Measurements from ENCODE around the gene DEDD. TPM values are rescaled to one million over a fixed set of nuclear protein-coding genes. Genes with fewer than 3 reads are reported as not detected.

The DEDD gene, protein sequence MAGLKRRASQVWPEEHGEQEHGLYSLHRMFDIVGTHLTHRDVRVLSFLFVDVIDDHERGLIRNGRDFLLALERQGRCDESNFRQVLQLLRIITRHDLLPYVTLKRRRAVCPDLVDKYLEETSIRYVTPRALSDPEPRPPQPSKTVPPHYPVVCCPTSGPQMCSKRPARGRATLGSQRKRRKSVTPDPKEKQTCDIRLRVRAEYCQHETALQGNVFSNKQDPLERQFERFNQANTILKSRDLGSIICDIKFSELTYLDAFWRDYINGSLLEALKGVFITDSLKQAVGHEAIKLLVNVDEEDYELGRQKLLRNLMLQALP
- total RNA-seq: 31.2 and 35.4 TPM in 2 replicates

GRCh38 chr1:161132410-161133219, at the start of gene DEDD:
Gene DEDD (minus strand): TSS chr1:161132667. CDS start chr1:161124462, 8,205 bp downstream.

GRCh38 chr1:161177112-161177935, 44.9 kb upstream of the DEDD start, which contains the start of gene B4GALT3:
Gene B4GALT3 (minus strand): TSS chr1:161177507. CDS start chr1:161176060, 1,447 bp downstream.

GRCh38 chr1:161165742-161166668, 33.5 kb upstream of the DEDD start, which contains the start of gene PPOX:
Gene PPOX (plus strand): TSS chr1:161166426. CDS start chr1:161166848, 422 bp downstream.

GRCh38 chr1:161159087-161159912, 26.8 kb upstream of the DEDD start, which contains the start of gene USP21:
Gene USP21 (plus strand): TSS chr1:161159500. CDS start chr1:161160641, 1,141 bp downstream.

GRCh38 chr1:161153682-161154337, 21.3 kb upstream of the DEDD start, which contains the start of gene UFC1:
Gene UFC1 (plus strand): TSS chr1:161153978. CDS start chr1:161153998, 20 bp downstream.

GRCh38 chr1:161117759-161118581, 14.5 kb downstream of the DEDD start, which contains the start of the genes NIT1 and PFDN2:
Gene NIT1 (plus strand): TSS chr1:161118105. CDS start chr1:161118177, 72 bp downstream.
Gene PFDN2 (minus strand): TSS chr1:161118037. CDS start chr1:161118026, 11 bp downstream.

DNA sequence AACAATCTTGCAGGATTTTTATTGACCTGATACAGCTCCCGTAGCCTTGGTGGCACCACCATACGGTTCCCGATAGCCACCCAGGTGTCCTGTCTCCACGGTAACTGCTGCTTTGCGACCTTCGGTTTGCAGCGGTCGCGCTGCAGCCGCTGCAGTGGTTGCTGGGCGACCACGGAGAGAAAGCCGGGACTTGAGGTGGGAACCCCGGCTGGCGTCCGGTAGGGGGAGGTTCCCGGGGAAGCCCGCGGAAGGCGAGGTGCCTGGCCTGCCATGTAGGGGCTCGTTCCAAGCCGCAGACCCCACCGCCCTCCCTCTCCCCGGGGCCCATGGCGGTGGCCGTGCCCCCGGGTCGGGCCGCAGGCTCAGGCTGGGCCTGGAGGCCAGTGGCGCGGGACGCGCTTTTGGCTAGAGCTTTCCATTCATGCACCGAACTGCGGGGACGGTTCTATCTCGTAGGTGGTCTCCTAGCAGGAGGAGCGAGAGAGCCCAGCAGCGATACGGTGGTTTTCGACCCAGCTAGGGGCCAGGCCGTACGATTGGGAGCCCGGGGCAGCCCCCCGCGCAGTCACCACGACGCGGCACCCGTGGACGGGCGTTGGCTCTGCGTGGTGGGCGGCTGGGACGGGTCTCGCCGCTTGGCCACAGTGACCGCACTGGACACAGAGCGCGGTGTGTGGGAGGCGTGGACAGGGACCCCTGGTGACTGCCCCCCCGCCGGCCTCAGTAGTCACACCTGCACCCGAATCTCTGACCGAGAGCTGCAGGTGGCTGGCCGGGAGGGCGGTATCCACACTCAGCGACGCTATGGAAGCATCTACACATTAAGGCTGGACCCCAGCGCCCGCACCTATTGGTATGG, 34.0 kb downstream of the DEDD start, which contains the start of gene KLHDC9:
TSS of gene KLHDC9 (plus strand) at position 152 of the 859 bp plus-strand sequence. CDS start at position 327, 175 bp downstream.

GRCh38 chr1:161089251-161089924, 43.1 kb downstream of the DEDD start, which contains the start of gene NECTIN4:
Gene NECTIN4 (minus strand): TSS chr1:161089558. CDS start chr1:161089296, 262 bp downstream.

Other genes with a start within 250 kb of the DEDD start
- not detected in 2 replicates for gene ITLN1, start 247.5 kb downstream of the DEDD start, total RNA-seq
- not detected in 2 replicates for gene ITLN2, start 177.9 kb downstream of the DEDD start, total RNA-seq
- 104 and 115 TPM in 2 replicates for gene F11R, start 111.5 kb downstream of the DEDD start, total RNA-seq
- 38.3 and 82.1 TPM in 2 replicates for gene TSTD1, start 93.7 kb downstream of the DEDD start, total RNA-seq
- 81.5 and 113 TPM in 2 replicates for gene USF1, start 86.7 kb downstream of the DEDD start, total RNA-seq
- gene ARHGAP30, start 62.8 kb downstream of the DEDD start, total RNA-seq: not detected in 2 replicates
- 0.15 and 0.32 TPM in 2 replicates for gene NECTIN4, start 43.1 kb downstream of the DEDD start, total RNA-seq
- gene KLHDC9, start 34.3 kb downstream of the DEDD start, total RNA-seq: 0.65 and 2.9 TPM in 2 replicates
- 96.8 and 148 TPM in 2 replicates for gene PFDN2, start 14.6 kb downstream of the DEDD start, total RNA-seq
- gene NIT1, start 14.6 kb downstream of the DEDD start, total RNA-seq: 9.7 and 14.7 TPM in 2 replicates
- 105 and 141 TPM in 2 replicates for gene UFC1, start 21.3 kb upstream of the DEDD start, total RNA-seq
- gene USP21, start 26.8 kb upstream of the DEDD start, total RNA-seq: 3.3 and 5.5 TPM in 2 replicates
- 16.3 and 17.5 TPM in 2 replicates for gene PPOX, start 33.8 kb upstream of the DEDD start, total RNA-seq
- gene B4GALT3, start 44.8 kb upstream of the DEDD start, total RNA-seq: 18.5 and 19.8 TPM in 2 replicates
- 16.0 and 16.6 TPM in 2 replicates for gene ADAMTS4, start 66.4 kb upstream of the DEDD start, total RNA-seq
- gene NDUFS2, start 69.7 kb upstream of the DEDD start, total RNA-seq: 206 and 233 TPM in 2 replicates
- gene FCER1G, start 82.6 kb upstream of the DEDD start, total RNA-seq: not detected in 2 replicates
- not detected in 2 replicates for gene APOA2, start 91.0 kb upstream of the DEDD start, total RNA-seq
- 15.9 and 21.9 TPM in 2 replicates for gene TOMM40L, start 93.4 kb upstream of the DEDD start, total RNA-seq
- not detected in 2 replicates for gene NR1I3, start 105.5 kb upstream of the DEDD start, total RNA-seq
- gene PCP4L1, start 126.1 kb upstream of the DEDD start, total RNA-seq: not detected in 2 replicates
- gene MPZ, start 177.3 kb upstream of the DEDD start, total RNA-seq: 0.15 and 0.32 TPM in 2 replicates
- 22.1 and 46.2 TPM in 2 replicates for gene SDHC, start 181.7 kb upstream of the DEDD start, total RNA-seq
- not detected in 2 replicates for gene CFAP126, start 235.2 kb upstream of the DEDD start, total RNA-seq